ENCODE data around the gene TK2. TPM values are rescaled to one million over a fixed set of nuclear protein-coding genes. Genes with fewer than 3 reads are reported as not detected.
"Not testable (repeated sequence)": the region's sequence is repeated elsewhere in the genome, so short reads cannot be mapped to it uniquely, and the experiment has no call there.

TK2 gene
- 3.4 TPM for polyA plus RNA-seq (2013, experiment 1 of 2)
- polyA plus RNA-seq (2013, experiment 2 of 2): 3.4 TPM

- H3K36me3 ChIP-seq (replicated peaks in 1 of 2; ENCODE audit: control insufficient read depth in 2 of 2, insufficient read depth in 2 of 2, low read length in 2 of 2): peaks cover 0 to 12% of the 10 kb centered on the region in 2 donors
- H3K4me1 ChIP-seq (ENCODE audit: control insufficient read depth in 2 of 2, insufficient read depth in 1 of 2, low read depth in 1 of 2, low read length in 2 of 2): peaks cover 8 to 11% of the 10 kb centered on the region in 2 donors
- peak within 1 kb of the TSS; percentile 94 for H2AFZ ChIP-seq (ENCODE audit: low read length)
- H3K18ac ChIP-seq (ENCODE audit: low read length): peak within 1 kb of the TSS; percentile 90
- peak within 1 kb of the TSS; percentile 42 for H3K27ac ChIP-seq (replicated peaks; ENCODE audit: low read length)
- peak within 1 kb of the TSS; percentile 58 for H2BK5ac ChIP-seq (ENCODE audit: low read length)
- H2BK120ac ChIP-seq (ENCODE audit: low read depth, low read length): no peak within 1 kb of the TSS
- peak within 1 kb of the TSS; percentile 89 for H3K23ac ChIP-seq (ENCODE audit: low read depth, low read length, poor library complexity)
- peak; percentile 54 for DNase-seq (ENCODE audit: low spot score)
- H2BK15ac ChIP-seq (ENCODE audit: low read length): no peak within 1 kb of the TSS
- no peak within 1 kb of the TSS for H3K4ac ChIP-seq (ENCODE audit: low read length)
- H3K4me2 ChIP-seq (ENCODE audit: insufficient read depth, low read length, poor library complexity, severe bottlenecking): peak within 1 kb of the TSS; percentile 83
- no peaks in the 10 kb centered on the region for H3K79me1 ChIP-seq (ENCODE audit: low read depth, low read length)
- peak within 1 kb of the TSS; percentile 75 for H3K9ac ChIP-seq (ENCODE audit: low read depth, low read length, poor library complexity)
- no peak within 1 kb of the TSS for H3K14ac ChIP-seq (ENCODE audit: low read length)
- no peak within 1 kb of the TSS for H4K8ac ChIP-seq (ENCODE audit: low read depth, low read length)
- H3K27me3 ChIP-seq (ENCODE audit: control insufficient read depth in 3 of 3, insufficient read depth in 3 of 3, low read depth in 1 of 3, low read length in 3 of 3): no peaks in the 10 kb centered on the region
- H3K9me3 ChIP-seq (replicated peaks in 1 of 2; ENCODE audit: control insufficient read depth in 2 of 2, insufficient read depth in 1 of 2, low read depth in 1 of 2, low read length in 2 of 2): peaks cover 3 to 12% of the 10 kb centered on the region in 2 donors
- H3K4me3 ChIP-seq (ENCODE audit: low read length in 2 of 2): peak within 1 kb of the TSS; percentile 58 to 82
- no peak within 1 kb of the TSS for H2BK12ac ChIP-seq (ENCODE audit: low read length)
- H2AK5ac ChIP-seq (ENCODE audit: low read depth, low read length): peak within 1 kb of the TSS; percentile 76
- no CpG with 5 or more reads among the region's 80 CpGs for WGBS, 2 donors (ENCODE audit: extremely low coverage in 2 of 2, insufficient read length in 2 of 2, insufficient replicate concordance in 1 of 2)
- H4K91ac ChIP-seq (ENCODE audit: low read depth, low read length, poor library complexity): peak within 1 kb of the TSS; percentile 56
Measured at GRCh38 chr16:66549284-66550131, at the start of gene TK2. TK2 (minus strand) TSS chr16:66550122; CDS start chr16:66550061, 61 bp downstream.

- no CpG with 5 or more reads among the region's 3 CpGs for WGBS, 2 donors (ENCODE audit: extremely low coverage in 2 of 2, insufficient read length in 2 of 2, insufficient replicate concordance in 1 of 2)
- no peak overlapping the region for H3K9ac ChIP-seq (ENCODE audit: low read depth, low read length, poor library complexity)
- no peaks in the 10 kb centered on the region for H3K36me3 ChIP-seq (replicated peaks in 1 of 2; ENCODE audit: control insufficient read depth in 2 of 2, insufficient read depth in 2 of 2, low read length in 2 of 2)
- no peak overlapping the region for H2BK120ac ChIP-seq (ENCODE audit: low read depth, low read length)
- no peak overlapping the region for H3K18ac ChIP-seq (ENCODE audit: low read length)
- H4K91ac ChIP-seq (ENCODE audit: low read depth, low read length, poor library complexity): no peak overlapping the region
- no peaks in the 10 kb centered on the region for H3K79me1 ChIP-seq (ENCODE audit: low read depth, low read length)
- no peak overlapping the region for H3K4me3 ChIP-seq (ENCODE audit: low read length in 2 of 2)
- H3K4ac ChIP-seq (ENCODE audit: low read length): no peak overlapping the region
- no peaks in the 10 kb centered on the region for H3K27me3 ChIP-seq (ENCODE audit: control insufficient read depth in 3 of 3, insufficient read depth in 3 of 3, low read depth in 1 of 3, low read length in 3 of 3)
- no peak overlapping the region for H2BK15ac ChIP-seq (ENCODE audit: low read length)
- no peak overlapping the region for H3K4me2 ChIP-seq (ENCODE audit: insufficient read depth, low read length, poor library complexity, severe bottlenecking)
- no peak overlapping the region for H2AK5ac ChIP-seq (ENCODE audit: low read depth, low read length)
- H4K8ac ChIP-seq (ENCODE audit: low read depth, low read length): no peak overlapping the region
- H3K27ac ChIP-seq (replicated peaks; ENCODE audit: low read length): no peak overlapping the region
- no peak overlapping the region for H3K23ac ChIP-seq (ENCODE audit: low read depth, low read length, poor library complexity)
- H3K9me3 ChIP-seq (replicated peaks in 1 of 2; ENCODE audit: control insufficient read depth in 2 of 2, insufficient read depth in 1 of 2, low read depth in 1 of 2, low read length in 2 of 2): no peaks in the 10 kb centered on the region
- H2BK12ac ChIP-seq (ENCODE audit: low read length): no peak overlapping the region
- no peak overlapping the region for H3K14ac ChIP-seq (ENCODE audit: low read length)
- H2AFZ ChIP-seq (ENCODE audit: low read length): no peak overlapping the region
- H2BK5ac ChIP-seq (ENCODE audit: low read length): no peak overlapping the region
- DNase-seq (ENCODE audit: low spot score): no peak
- H3K4me1 ChIP-seq (ENCODE audit: control insufficient read depth in 2 of 2, insufficient read depth in 1 of 2, low read depth in 1 of 2, low read length in 2 of 2): no peaks in the 10 kb centered on the region
Measured at GRCh38 chr16:66598111-66598510, 48.2 kb upstream of the TK2 start.

GRCh38 chr16:66596986-66597848 lies 47.3 kb upstream of the TK2 start:
- Histone ChIP-seq H3K36me3 (replicated peaks in 1 of 2; ENCODE audit: control insufficient read depth in 2 of 2, insufficient read depth in 2 of 2, low read length in 2 of 2) (no peaks in the 10 kb centered on the region), H3K14ac (ENCODE audit: low read length) (no peak overlapping the region), H3K4me2 (ENCODE audit: insufficient read depth, low read length, poor library complexity, severe bottlenecking) (no peak overlapping the region), H3K23ac (ENCODE audit: low read depth, low read length, poor library complexity) (no peak overlapping the region), H2BK12ac (ENCODE audit: low read length) (no peak overlapping the region), H3K4me1 (ENCODE audit: control insufficient read depth in 2 of 2, insufficient read depth in 1 of 2, low read depth in 1 of 2, low read length in 2 of 2) (no peaks in the 10 kb centered on the region), H3K9me3 (replicated peaks in 1 of 2; ENCODE audit: control insufficient read depth in 2 of 2, insufficient read depth in 1 of 2, low read depth in 1 of 2, low read length in 2 of 2) (no peaks in the 10 kb centered on the region), H2BK120ac (ENCODE audit: low read depth, low read length) (no peak overlapping the region), H3K27me3 (ENCODE audit: control insufficient read depth in 3 of 3, insufficient read depth in 3 of 3, low read depth in 1 of 3, low read length in 3 of 3) (no peaks in the 10 kb centered on the region), H2BK15ac (ENCODE audit: low read length) (no peak overlapping the region), H3K18ac (ENCODE audit: low read length) (no peak overlapping the region), H4K8ac (ENCODE audit: low read depth, low read length) (no peak overlapping the region), H3K79me1 (ENCODE audit: low read depth, low read length) (no peaks in the 10 kb centered on the region), H3K27ac (replicated peaks; ENCODE audit: low read length) (no peak overlapping the region), H3K4me3 (ENCODE audit: low read length in 2 of 2) (no peak overlapping the region), H3K4ac (ENCODE audit: low read length) (no peak overlapping the region), H3K9ac (ENCODE audit: low read depth, low read length, poor library complexity) (no peak overlapping the region), H2AFZ (ENCODE audit: low read length) (no peak overlapping the region), H4K91ac (ENCODE audit: low read depth, low read length, poor library complexity) (no peak overlapping the region), H2AK5ac (ENCODE audit: low read depth, low read length) (no peak overlapping the region), H2BK5ac (ENCODE audit: low read length) (no peak overlapping the region)
- no CpG with 5 or more reads among the region's 5 CpGs for WGBS, 2 donors (ENCODE audit: extremely low coverage in 2 of 2, insufficient read length in 2 of 2, insufficient replicate concordance in 1 of 2)
- DNase-seq (ENCODE audit: low spot score): no peak

- H4K8ac ChIP-seq (ENCODE audit: low read depth, low read length); H4K91ac ChIP-seq (ENCODE audit: low read depth, low read length, poor library complexity); H3K18ac ChIP-seq (ENCODE audit: low read length); H3K9ac ChIP-seq (ENCODE audit: low read depth, low read length, poor library complexity); H3K4me1 ChIP-seq (ENCODE audit: control insufficient read depth in 2 of 2, insufficient read depth in 1 of 2, low read depth in 1 of 2, low read length in 2 of 2); H3K79me1 ChIP-seq (ENCODE audit: low read depth, low read length); H2BK15ac ChIP-seq (ENCODE audit: low read length); H2BK120ac ChIP-seq (ENCODE audit: low read depth, low read length); H3K9me3 ChIP-seq (replicated peaks in 1 of 2; ENCODE audit: control insufficient read depth in 2 of 2, insufficient read depth in 1 of 2, low read depth in 1 of 2, low read length in 2 of 2); DNase-seq (ENCODE audit: low spot score); H3K4me2 ChIP-seq (ENCODE audit: insufficient read depth, low read length, poor library complexity, severe bottlenecking); H2AK5ac ChIP-seq (ENCODE audit: low read depth, low read length); H3K27me3 ChIP-seq (ENCODE audit: control insufficient read depth in 3 of 3, insufficient read depth in 3 of 3, low read depth in 1 of 3, low read length in 3 of 3); H3K36me3 ChIP-seq (replicated peaks in 1 of 2; ENCODE audit: control insufficient read depth in 2 of 2, insufficient read depth in 2 of 2, low read length in 2 of 2); H2BK5ac ChIP-seq (ENCODE audit: low read length); H3K4me3 ChIP-seq (ENCODE audit: low read length in 2 of 2); H2AFZ ChIP-seq (ENCODE audit: low read length); H3K4ac ChIP-seq (ENCODE audit: low read length); H3K23ac ChIP-seq (ENCODE audit: low read depth, low read length, poor library complexity); H2BK12ac ChIP-seq (ENCODE audit: low read length); H3K27ac ChIP-seq (replicated peaks; ENCODE audit: low read length); H3K14ac ChIP-seq (ENCODE audit: low read length): not testable (repeated sequence)
- no CpG with 5 or more reads among the region's 4 CpGs for WGBS, 2 donors (ENCODE audit: extremely low coverage in 2 of 2, insufficient read length in 2 of 2, insufficient replicate concordance in 1 of 2)
Measured at GRCh38 chr16:66596559-66596958, 46.6 kb upstream of the TK2 start.
